HG03558 (cell line): ENCODE results near the gene MRGPRX2.

Experiments
- ATAC-seq: cut with Tn5 transposase; IDR thresholded peaks from one replicate; pipeline ENCODE4 v1.9.1; 2021; ENCODE audit warnings: moderate number of reproducible peaks; ENCODE audit not compliant: unreplicated experiment; ENCODE audit errors: extremely low read depth

The MRGPRX2 gene

DNA sequence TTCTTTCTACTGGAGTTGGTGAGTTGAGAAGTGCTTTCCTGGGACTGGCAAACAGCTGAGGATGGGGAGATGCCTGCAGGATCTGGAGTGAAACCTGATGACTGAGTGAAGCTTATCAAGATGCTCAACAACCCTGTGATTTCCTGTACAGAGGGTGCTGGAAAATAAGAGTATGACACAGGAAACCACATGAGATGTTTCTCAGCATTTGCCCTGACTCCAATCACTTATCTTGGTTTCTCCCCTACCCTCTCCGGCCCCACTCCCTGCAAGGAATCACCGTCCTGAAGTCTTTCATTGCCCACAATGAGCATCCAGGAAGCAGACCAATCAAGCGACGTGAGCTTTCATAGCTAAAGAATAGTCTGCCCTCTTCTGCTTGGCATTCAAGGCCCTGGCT, at the start of gene MRGPRX2:
Gene MRGPRX2 (minus strand): TSS at position 89 of the 400 bp plus-strand sequence. CDS start 4,315 bp downstream, outside the sequence.
- ATAC-seq = no peak

DNA sequence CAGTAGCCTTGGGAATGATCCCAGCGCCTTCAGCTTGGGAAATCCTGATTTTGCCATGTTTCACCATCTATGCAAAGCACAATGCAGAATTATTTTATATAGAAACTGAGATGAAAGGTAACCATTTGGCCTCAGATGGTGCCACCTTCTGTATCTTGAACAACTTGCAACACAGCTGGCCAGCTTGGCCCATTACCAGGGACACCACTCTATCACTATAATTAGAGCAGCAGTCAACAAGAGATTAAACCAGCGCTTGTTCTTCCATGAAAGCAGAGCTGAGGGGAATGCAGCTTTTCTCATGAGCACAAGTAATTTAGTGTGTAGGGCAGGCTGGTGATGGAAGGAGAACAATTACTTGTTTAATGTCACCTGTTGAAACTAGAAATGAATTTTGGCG, 49.8 kb upstream of the MRGPRX2 start:
- ATAC-seq = no peak

DNA sequence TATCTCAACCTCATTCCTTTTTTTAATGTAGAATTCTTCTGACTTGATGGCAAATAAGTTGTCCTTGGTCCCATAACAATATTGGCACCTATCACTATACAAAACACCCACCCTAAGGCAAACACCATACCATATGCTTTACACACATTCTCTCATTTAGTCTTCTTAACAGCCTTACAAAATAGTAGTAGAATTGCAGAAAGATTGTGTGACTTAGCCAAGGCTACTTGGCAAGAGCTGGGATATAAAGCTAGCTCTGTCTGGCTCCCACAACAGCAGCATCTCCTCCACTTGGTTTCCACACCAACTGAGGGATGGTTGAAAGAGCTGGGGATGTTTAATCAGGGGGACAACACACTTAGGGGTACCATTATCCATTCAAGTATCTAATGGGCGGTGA, 46.6 kb upstream of the MRGPRX2 start:
- no peak for ATAC-seq

DNA sequence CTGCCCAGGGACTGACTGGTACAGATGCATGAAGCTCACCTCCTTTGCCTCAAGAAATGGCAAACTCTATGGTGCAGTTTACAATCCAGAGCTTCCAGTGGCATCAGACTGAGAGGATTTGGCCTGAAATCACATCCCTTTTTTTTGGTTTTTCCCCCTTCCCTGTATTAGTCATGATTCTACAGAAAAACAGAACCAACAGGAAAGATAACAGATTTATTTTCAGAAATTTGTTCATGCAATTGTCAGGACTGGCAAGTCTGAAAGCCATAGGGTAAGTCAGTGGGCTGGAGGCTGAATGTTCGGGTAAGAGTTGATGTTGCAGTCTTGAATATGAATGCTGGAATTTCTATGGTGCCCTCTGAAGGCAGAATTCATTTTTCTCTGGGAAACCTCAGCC, 44.5 kb upstream of the MRGPRX2 start:
- no peak for ATAC-seq

DNA sequence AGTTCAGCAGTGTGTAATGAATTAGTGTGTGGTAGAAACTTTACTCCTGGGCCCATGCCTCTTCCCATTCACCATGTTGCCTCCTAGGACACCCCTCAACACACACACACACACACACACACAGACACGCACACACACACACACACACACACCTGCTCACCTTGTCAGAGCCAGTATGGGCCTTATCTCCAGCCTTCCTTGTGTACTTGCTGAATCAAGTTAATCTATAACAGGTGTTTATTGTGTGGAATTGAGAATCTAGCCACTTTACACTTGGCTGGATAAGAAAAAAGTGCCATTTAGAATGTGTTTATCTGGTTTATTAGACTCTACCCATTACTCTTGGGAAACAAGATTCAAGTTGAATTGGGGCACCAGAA, 42.0 kb upstream of the MRGPRX2 start:
- no peak for ATAC-seq

DNA sequence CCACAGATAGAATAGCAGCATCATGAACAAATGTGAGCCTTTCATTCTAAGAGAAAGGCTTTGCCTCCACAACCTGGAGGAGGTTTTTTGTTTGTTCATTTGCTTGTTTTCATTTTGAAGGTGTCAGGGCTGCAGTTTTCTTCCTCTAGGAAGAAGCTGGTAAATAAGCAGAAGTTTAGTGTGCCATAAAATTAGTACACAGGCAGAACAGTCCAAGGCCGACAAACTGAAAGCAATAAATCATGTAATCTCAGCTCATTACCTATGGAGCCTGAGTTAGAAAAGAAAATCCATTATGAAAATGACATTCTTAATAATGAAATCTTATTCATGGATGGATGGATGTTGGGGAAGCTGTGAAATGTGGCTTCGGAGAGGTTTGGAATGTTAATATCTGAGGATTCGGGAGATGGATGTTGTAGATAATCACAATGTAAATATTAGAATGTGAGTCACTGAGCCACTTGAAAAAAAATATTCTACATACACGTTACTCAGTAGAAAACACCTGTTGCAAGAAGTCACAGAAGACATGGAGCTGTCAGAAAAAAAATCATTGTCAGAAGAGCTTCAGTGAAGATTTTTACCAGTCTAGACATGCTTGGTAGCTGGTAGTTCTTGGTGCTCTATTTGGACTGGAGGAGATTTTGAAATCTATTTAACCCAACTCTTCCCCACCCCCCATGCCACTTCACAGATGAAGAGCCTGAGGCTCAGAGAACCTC, 41.4 kb upstream of the MRGPRX2 start:
- no peak for ATAC-seq

DNA sequence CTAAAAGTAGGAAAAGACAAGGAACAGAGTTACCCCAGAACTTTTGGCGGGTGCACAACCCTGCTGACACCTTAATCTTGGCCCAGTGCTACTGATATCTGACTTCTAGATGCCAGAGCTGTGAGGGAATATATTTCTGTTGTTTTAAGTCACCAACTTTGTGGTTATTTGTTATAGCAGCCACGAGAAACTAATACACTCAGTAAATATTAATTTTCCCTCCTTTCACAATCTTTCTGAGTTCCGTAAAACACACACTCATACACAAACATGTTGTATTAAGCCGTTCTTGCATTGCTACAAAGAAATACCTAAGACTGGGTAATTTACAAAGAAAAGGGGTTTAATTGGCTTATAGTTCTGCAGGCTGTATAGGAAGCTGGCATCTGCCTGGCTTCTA, 40.4 kb upstream of the MRGPRX2 start:
- ATAC-seq = no peak

DNA sequence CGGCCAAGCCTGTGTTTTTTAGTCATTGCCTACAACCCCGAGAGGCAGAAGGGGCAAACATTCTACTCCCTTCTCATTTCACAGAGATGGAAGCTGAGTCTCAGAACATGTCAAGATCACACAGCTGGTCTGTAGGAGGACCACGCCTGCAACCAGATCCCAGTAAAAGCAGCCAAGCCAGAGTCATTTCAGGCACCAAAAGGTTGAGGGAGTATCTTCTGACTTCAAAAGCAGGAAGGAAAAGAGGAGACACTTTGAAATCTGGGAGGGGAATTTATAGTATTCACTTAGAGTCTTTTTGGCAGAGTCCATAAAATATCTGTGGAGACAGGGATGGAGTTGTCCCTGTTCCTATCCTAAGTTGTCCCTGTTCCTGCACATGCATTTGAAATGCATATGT, 38.6 kb upstream of the MRGPRX2 start:
- ATAC-seq = no peak

DNA sequence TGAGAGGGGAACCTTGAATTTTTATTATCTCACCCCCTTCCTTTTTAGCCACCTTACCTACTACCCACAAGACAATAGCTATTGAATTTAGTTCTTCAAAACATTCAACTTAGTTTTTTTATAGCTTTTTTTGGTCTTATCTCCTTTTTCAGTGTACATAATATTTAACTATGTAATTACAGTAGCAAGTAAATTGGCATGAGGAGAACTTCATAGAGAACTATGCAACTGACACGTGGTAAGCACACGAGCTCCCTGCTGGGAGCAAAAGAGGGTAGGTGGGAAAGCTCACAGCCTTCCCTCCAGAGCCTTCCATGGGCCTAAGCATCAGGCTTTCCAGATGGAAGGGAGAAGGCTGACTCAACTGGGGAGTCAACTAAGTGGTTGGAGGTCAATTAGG, 34.3 kb upstream of the MRGPRX2 start:
- ATAC-seq = no peak

DNA sequence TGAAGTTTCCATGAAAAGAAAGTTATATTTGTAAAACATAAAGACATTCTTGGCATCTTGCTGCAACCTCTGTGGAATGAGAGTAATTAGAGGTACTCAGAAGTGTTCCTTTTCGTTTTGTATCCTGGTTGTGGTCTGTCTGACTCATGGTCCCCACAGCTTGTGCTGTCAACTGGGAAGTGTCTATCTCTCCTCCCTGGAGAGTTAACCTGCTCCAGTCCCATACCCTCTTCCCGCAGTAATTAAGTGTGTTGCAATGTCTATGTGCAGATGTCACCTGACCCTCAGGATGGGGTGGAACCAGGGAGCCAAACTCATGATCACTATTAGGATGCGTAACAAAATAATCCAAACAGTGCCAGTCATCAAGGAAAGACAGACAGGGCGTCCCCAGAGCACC, 33.5 kb upstream of the MRGPRX2 start:
- no peak for ATAC-seq

DNA sequence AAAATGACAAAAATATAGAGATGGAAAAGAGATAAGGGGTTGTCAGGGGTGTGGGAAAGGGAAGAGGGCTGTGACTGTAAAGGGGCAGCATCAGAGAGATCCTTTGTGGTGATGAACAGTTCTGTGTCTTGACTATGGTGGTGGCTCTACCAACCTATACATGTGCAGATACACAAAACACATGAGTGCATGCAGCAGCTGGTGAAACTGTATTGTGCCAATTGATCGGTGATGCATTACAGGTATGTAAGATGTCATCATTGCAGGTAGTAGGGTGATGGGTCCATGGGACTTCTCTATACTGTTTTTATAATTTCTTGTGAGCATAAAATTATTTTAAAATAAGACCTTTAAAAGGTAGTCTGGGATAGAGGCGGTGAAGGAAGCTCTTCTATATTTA, 32.3 kb upstream of the MRGPRX2 start:
- no peak for ATAC-seq

DNA sequence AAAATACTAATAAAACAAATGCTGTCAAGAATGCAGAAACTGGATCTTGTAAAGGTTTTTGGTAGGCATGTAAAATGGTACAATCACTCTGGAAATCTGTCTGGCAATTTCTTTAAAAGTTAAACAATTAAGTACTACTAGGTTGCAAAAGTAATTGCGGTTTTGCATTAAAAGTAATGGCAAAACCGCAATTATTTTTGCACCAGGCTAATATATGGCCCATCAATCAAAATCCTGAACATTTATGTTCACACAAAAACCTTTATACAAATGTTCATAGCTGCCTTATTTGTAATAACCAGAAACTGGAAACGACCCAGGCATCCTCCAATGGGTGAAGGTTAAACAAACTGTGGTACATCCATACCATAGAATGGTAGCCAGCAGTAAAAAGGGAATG, 31.8 kb upstream of the MRGPRX2 start:
- ATAC-seq = no peak

DNA sequence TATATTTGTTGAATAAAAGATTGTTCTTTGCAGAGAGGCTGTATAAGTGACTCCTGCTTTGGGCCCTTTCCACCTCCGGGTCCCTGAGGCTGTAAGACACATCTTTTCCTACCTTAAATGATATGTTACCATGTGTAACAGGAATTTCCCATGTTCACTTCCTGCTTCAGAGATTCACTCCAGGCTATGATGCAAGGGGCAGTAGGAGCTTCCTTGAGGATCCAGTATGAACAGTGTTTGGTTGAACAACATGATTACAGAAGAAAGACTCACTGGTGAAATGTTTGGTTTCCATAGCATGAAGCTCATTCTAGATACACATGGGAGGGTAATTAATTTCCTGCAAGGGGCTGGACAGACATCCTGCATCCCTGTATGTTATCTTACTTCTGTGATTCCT, 30.8 kb upstream of the MRGPRX2 start:
- ATAC-seq = no peak

DNA sequence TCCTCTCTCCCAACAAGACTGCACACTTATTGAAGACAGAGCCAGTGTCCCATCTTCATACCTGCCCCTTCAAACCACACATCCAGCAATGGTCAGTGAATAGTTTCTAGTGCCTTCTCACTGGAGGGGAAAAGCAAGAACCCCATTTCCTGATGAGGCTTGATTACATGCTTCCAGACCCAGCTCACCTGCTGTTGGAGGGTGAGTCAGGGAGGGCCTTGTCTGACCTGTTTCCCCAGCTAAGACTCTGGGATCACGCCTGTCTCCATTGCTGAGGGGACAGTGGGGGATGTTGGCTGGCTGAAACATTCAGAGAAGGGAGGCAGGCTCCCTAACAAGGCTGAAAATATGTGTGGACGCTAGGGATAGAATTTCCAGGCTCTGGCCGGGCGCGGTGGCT, 28.9 kb upstream of the MRGPRX2 start:
- no peak for ATAC-seq

DNA sequence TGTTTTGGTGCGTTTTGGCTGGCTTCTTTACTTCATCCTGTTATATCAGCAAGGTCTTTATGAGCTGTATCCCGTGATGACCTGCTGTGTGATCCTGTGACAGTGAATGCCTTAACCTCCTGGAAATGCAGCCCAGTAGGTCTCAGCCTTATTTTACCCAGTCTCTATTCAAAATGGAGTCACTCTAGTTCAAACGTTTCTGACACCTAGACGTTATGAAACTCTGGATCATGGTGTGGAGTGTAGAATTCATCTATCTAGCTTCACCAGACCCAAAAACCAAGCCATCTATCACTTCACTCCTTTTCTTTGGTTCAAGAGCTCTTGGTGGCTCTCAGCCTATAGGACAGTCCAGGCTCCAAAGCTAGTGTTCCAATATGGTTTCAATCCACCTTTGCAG, 28.3 kb upstream of the MRGPRX2 start:
- ATAC-seq = no peak

DNA sequence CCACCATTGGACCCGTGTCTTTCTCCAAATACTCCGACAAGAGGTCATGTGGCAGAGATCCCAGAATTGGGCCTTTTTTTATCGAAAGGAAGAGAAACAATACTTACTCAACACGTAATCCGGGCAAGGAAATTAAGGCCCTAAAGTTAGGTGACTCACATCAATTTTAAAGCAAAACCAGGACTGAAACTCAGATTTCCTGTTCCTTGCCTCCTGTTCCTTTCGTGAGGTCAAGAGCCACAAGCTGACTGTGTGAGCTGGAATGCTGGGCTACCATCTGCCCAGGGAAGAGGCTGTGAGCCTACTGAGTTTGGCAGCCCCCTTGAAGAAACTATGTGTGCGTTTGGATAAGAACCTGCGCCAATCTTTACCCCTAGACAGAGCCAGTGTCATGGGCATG, 27.1 kb upstream of the MRGPRX2 start:
- no peak for ATAC-seq

DNA sequence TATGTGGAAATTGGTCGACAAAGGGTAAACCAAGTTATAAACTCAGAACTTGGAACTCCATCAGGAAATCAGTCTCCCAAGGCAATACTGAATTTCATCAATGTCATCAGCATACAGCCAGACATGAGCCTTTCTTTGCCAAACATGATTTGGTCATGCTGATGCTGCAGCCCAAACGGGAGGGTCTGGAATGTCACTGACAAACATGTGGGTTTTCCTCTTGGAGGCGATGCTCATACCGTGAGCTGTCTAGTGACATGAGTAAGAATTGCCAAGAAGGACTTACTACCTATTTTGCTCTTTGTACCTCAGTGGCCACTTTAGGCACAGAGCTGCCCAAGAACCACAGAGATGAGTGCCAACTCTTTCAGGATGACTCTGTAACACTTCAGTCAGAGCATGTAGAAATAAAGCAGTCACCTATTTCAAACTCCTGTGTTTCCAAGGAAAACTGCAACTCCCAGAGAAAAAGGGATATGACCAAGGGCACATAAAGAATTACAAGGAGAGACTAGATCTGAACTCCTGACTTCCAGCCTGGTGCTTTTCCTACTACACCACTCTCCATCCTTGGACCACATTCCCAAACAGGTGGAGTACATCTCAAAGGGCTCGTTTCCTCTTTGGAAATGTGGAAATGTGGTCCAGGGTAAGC, 24.3 kb upstream of the MRGPRX2 start:
- ATAC-seq = no peak

DNA sequence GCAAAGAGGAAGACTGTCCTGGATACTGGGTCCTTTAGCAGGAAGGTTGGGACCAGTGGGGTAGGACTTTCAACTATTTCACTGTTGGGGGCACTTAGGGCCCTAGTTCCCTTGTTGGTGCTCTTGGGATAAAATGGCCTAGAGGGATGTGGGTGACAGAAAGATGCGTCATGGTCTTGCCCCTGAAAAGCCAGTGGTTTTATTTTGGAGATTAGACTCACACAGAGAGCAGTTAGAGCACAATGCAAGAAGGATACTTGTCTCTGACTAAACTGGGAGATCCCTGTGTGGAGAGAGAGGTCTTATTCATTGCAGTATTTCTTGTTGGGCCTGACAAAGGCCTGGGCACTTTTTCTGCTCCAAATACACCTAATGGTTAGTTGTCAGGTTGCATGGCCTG, 22.6 kb upstream of the MRGPRX2 start:
- no peak for ATAC-seq

DNA sequence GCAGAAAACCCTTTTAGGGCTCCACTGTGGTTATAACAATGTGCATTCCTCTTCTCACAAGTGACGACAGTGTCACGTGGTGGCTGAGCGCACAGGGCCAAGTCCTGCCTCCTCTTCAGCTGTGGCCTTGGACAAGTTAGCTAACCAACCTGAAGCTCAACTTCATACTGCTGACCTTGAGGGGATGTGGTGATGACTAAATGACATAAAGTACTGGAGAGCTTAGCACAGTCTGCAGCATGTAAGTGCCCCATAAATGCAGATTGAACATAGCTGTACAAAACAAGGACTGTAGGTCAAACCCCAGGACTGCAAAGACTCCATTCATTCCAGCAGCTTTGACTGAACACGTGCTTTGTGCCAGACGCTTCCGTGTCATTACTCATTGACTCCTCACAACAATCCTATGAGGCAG, 20.1 kb upstream of the MRGPRX2 start:
- no peak for ATAC-seq

DNA sequence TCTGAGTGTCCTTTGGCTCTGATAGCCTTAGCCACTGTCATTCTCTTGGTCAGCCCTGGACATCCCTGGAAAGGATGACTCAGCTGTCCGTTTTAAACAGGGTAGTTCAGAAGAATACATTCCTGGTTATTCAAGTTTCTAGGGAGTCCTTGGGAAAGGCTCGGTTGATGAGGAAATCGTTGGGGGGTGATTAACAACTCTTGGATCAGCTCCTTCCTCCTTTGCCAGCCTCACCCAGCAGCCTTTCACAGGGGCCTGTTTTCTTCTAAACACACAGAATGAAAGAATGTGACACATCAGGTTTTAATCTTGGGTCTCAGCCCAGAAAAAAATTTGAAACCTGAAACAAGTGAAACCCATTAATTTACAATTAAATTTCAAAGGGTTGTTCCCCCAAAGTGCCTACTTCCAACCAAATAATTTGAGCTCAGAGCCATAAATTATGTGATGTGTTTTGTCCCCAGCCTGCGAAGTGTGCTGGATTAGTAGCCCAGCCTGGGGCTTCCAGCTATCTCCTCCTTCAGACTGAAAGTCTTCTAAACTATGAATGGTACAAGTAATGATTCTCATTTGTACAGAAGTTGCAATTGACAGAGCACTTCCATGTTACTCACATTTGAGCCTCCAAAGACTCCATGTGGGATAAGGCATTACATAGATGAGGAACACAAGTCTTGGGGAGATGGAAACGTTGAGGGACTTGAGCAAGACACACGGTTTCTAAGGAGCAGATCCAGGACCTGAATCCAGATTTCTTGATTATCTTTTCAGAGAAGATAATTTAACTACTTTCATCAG, 19.3 kb upstream of the MRGPRX2 start:
- ATAC-seq = no peak

DNA sequence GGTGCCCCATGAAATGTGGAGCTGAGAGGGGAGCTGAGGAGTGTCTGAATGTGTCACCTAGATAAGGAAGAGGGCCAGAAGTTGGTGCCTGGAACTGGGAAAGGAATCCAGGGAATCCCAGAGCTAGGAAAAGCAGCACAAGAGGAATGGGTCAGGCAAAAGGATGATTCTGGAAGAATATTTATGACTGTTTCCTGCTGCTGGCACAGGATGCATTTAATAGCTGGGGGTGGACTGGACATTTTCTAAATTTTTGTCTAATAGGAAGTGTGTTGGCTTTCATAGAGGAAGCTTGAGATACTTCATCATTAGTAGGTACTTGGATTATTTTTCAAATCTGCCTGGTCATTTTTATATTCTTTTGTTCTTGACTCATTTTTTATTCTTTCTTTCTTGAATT, 17.4 kb upstream of the MRGPRX2 start:
- ATAC-seq = no peak
